GM18499 (cell line): Measurements from ENCODE around the gene SAP25.
"Not testable (repeated sequence)": the region's sequence is repeated elsewhere in the genome, so short reads cannot be mapped to it uniquely, and the experiment has no call there.

Experiments
- ATAC-seq: cut with Tn5 transposase; IDR thresholded peaks from one replicate; pipeline ENCODE4 v1.9.1; 2021; ENCODE audit warnings: moderate number of reproducible peaks; ENCODE audit not compliant: insufficient read depth, unreplicated experiment

SAP25 gene

GRCh38 chr7:100563100-100563564 lies 10.6 kb downstream of the SAP25 start:
- no peak for ATAC-seq

GRCh38 chr7:100562195-100563099 lies 11.3 kb downstream of the SAP25 start:
- no peak for ATAC-seq

GRCh38 chr7:100561491-100562194 lies 12.1 kb downstream of the SAP25 start:
- ATAC-seq, result no peak

DNA sequence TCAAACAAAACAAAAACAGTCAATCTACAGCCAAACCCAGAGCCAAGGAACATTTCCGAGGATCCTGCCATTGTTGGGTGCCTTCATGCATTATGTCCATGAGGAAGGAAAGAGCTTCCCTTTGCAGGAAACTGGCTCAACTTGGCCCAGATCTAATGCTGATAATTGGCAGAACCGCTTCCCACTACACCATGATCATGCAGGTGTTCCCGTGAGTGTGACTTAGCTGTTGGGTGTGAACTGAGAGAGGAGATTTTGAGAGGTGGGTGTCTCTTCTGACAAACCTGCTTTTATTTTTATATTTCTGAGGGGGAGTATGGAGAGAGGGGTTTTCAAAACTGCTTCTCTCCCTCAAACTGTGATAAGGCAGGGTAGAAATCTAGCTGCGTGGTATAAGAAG lies 14.6 kb downstream of the SAP25 start:
- ATAC-seq, result no peak

- ATAC-seq, result no peak
Observed at GRCh38 chr7:100556541-100556940, 17.2 kb downstream of the SAP25 start.

GRCh38 chr7:100555701-100556100 lies 18.0 kb downstream of the SAP25 start:
- no peak for ATAC-seq

DNA sequence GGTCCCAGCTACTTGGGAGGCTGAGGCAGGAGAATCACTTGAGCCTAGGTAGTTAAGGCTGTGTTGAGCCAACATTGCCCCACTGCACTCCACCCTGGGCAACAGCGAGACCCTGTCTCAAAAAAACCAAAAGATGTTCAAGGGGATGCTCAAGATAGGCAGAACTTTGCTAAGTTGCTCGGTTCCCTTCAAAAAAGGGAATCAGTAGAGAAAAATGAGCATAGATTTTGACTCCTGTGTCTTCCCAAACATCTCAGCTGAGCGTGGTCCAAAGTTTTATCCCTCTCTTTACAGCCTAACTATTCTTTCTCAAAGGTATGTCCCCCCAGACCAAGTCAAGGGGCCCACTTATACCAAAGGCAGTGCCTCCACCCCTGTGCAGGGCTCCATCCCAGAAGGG lies 20.7 kb downstream of the SAP25 start:
- ATAC-seq, result no peak

DNA sequence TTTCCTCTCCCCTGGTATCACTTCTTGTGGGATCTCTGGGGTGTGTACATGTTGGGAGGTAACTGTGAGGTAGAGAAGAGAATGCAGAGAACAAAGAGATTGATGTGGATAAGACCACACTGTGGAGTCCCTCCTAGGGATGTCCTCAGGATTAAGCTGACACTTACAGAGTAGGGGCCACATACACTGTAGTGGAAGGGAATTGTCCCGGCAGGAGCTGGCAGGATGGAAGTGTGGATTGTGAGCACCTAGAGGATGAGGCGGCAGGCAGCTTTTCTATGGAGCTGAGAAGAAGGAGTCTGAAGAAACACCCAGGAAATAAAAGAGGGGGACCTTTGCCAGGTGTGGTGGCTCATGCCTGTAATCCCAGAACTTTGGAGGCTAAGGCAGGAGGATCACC lies 21.2 kb downstream of the SAP25 start:
- no peak for ATAC-seq

DNA sequence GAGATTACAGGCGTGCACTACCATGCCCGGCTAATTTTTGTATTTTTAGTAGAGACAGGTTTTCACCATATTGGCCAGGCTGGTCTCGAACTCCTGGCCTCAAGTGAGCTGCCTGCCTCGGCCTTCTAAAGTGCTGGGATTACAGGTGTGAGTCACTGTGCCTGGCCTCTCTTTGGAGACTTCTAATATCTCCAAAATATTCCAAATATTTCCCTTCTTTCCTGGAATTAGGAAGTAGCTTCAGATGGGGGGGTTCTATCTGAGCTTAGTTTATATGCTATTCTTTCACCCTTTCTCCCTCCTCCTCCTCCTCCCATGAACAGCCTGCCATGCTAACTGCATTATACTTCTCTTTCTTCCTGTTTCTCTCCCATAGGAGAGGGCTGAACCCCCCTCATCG lies 25.3 kb downstream of the SAP25 start:
- not testable (repeated sequence) for ATAC-seq

DNA sequence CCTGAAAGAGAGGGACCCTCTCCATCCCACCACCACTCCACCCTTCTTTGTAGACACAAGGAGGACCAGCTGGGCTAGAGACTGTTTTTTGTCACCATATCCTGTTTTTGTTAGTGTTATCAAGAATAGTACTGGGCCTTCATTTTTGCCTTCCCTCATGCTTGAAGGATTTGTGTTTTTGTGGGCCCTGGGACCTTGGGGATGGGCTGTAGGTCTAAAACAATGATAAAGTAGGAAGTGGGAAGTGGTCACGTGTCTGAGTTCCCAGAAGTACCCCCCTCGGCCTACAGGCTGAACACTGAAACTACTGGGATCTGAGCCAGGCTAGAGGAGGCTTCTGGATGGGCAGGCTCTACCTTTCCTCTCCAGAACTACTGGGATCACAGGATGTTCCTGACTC lies 25.8 kb downstream of the SAP25 start:
- no peak for ATAC-seq

DNA sequence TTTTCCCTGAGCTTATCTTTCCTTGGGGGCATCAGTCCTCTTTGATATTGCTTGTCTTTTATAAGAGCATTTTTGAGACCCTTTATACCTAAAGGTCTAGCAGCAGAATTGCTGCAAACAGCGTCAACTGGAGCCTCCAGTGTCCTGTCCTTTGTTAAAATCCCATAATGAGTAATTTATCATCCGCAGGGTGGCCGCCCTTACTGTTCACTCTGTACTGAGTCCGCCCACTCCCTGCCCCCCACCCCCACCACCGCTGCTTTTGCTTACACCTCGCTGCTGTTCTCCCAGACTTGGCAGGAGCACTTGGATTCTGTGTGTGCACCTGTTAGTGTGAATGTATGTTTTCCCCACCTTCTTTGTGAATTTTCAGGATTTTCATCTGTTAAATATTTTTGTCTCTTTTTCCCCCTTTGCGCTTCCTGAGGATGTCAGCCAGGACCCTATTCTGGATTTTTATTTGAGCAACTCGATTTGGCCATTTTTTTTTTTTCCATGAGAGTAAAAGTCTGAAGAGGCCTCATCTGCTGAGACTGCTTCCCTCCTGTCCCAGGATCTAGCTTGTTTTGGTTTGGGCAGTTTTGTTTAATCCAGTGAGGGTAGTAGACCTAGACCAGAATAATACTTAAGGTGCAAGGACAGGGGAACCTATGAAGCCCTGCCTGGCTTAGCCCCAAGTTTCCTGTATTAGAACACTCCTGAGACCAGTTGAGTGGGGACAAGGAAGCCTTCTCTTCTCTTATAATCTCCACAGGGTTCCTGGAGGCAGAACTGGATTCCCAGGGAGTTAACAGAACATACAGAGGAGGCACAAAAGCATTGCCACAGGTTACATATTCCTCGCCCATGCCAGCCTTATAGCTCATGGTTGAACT lies 26.5 kb downstream of the SAP25 start:
- no peak for ATAC-seq

DNA sequence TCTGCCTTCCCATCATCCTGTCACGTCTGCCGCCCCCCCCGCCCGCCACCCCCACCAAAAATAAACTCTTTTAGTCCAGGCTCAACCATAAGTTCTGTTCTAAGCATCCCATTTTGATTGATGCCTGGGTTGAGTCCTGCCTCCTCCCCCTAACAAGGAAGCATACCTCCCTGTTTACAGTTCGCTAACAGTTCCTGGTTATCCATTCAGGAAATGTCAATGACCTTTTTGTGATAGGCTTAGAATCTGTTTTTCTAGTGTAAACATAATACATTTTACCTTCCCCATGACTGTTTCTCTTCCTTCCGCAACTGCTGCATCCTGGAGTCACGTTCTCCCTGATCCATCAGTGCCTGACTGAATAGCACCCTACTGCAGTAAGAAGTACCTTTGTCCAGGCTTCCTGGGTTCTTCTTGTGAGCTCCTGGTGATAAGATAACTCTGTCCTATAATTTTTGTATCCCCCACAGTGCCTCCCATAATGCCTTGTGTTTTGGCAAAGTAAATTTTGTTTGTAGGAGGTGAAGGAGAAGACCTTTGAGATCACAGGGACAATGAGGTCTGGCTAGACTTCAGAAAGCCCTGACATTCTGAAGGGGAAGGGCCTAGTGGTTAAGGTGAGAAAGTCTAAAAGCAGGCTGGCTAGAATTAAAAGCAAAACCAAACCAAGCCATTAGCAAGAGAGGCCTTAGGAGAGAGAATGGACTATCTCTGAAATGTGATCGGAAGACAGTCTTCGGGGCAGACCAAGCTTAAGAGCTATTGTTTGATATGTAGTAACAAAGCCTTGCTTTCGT lies 27.4 kb downstream of the SAP25 start:
- no peak for ATAC-seq

GRCh38 chr7:100545360-100546128 lies 28.2 kb downstream of the SAP25 start:
- peak; percentile 38 for ATAC-seq

DNA sequence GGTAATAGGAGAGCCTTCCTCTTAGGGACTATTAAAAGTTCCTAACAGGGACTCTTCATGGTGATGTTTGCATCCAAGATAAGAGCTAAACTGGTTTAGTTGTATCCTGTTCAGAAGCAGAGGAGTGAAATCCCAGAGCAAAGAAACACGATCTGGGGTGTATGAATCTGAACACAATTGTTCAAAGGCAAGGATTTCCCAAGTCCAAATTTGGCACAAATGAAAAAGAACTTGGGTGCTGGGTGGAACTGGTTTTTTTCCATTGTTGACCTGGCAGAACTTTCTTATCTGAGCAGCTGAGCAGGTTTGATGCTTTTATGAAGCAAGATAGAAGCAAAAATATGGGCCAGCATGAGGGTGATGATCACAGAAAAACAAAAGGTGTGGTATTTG lies 28.7 kb downstream of the SAP25 start:
- ATAC-seq, result no peak

DNA sequence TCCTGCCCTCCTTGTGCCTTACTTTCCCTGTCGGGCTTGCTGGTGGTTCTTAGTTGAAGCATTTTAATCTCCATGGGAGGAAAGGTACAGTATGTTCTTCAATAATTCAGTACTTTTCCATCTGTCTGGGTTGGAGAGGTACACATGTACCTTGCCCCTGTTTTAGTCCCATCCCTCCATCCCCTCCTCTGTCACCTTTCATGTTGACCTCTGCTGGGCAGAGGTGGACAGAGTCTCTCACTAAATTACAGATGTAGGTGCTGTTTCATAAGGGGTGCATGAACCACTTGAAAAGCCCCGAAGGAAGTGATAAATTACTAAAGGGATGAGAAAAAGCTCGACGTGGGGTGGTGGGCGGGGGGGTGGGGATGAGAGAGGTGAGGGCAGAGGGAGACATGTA lies 29.3 kb downstream of the SAP25 start:
- ATAC-seq, result no peak

DNA sequence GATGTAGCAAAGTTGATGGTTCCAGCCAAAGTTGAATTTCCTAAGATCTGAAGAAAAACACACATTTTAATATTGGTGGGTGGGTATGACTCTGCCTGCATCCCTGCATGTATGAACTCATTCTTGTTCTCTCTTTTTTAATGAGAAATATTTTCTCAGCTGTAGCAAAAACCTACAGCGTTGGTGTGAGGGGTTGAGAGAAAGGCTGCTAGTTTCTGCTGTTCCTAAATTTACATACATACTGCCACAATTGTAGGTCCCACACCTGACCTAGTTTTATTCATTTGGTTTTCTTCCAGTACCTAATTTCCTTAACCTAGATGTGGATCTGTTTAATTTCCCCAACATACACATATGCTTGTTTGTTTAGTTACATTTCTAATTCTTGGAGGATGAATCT lies 30.1 kb downstream of the SAP25 start:
- no peak for ATAC-seq

- not testable (repeated sequence) for ATAC-seq
Observed at GRCh38 chr7:100541309-100541708, 32.4 kb downstream of the SAP25 start.

GRCh38 chr7:100540073-100540723 lies 33.5 kb downstream of the SAP25 start:
- ATAC-seq, result no peak
